Bronchial smooth muscle cell (primary cell): ENCODE data around the gene C1S. TPM values are rescaled to one million over a fixed set of nuclear protein-coding genes. Genes with fewer than 3 reads are reported as not detected.

Experiments used
- total RNA-seq: library from RNA; depleted of rRNA; stranded (reverse); fragments of >200 nt; gene quantifications from 2 replicates; pipeline ENCODE4 v1.2.1, GENCODE V29; 2014

C1S gene
- total RNA-seq, result 378 and 815 TPM in 2 replicates

GRCh38 chr12:7060353-7060954, at the start of gene C1S:
Gene C1S, plus strand, starts transcription at chr12:7060718. Its CDS starts 1,195 bp downstream, at chr12:7061913.

DNA sequence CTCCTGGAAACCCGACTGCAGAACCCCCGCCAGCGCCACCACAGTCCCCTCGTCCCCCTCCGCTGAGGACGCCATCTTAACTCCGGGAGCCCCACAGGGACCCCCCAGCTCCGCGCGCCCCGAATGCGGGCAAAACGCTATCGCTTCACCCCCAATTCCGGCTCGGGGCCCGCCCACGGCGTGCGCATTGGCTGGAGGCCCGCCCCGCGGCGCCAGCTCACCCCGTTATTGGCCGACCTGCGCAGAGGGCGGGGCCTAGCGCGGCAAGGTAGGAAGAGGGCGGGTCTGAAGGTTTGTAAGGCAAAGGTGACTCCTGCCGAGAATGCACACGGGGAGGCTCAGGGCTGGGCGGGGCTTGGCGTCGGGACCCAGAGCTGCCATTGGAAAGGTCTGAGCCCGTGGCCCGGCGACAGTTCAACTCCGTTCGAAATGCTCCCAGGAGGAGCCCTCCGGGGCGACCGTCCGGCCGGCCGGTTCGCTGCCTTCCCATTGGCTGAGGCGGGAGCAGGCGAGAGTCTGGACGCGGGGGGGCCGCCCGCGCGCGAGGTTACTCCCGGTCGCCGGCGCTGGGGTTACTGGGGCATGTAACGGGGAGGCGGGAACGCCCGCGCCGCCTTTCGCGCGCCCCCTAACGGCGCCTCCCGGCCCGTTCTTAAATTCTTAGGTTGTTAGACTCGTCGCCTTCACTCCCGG, 42.0 kb upstream of the C1S start, which contains the start of gene LPCAT3:
Gene LPCAT3, minus strand, starts transcription at position 127 of the 693 bp plus-strand sequence. Its CDS starts 52 bp downstream, at position 75.

DNA sequence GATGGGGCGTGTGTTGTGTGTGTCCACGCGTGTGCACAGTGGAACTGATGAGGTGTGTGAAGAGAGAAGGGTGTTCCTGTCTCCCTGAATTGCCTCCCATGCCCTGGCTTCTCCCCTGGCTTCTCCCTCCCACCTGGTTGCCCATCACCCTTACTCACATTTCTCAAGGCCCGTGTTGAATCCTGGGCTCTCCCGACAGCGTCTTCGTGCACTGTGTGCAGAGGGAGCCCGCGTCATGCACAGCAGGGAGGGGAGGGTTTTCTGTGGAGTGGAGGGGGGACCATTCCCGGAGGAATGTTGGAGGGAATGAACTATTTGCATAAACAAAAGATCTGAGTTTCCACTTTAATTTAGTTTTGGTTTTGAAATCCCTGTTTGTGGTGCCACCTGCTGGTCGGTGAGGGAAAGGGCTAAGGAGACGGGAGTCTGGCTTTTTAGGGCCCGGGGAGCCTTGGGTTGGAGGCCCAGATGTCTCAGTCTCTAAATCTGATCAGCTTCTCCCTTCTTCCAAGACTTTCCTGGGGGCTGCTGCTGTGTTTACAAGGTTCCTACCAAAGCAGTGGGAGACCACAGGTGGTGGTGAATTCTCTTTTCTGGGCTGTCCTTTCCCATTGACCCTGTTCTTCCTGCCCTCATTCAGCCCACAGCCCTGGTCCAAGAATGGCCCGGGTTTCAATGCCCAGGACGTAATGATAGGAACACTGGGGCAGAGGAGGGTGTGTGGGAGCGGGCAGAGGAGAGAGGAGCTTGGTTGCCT, 31.9 kb downstream of the C1S start, which contains the start of gene C1R:
Gene C1R, minus strand, starts transcription at position 217 of the 757 bp plus-strand sequence. Its CDS starts 57 bp downstream, at position 160.

DNA sequence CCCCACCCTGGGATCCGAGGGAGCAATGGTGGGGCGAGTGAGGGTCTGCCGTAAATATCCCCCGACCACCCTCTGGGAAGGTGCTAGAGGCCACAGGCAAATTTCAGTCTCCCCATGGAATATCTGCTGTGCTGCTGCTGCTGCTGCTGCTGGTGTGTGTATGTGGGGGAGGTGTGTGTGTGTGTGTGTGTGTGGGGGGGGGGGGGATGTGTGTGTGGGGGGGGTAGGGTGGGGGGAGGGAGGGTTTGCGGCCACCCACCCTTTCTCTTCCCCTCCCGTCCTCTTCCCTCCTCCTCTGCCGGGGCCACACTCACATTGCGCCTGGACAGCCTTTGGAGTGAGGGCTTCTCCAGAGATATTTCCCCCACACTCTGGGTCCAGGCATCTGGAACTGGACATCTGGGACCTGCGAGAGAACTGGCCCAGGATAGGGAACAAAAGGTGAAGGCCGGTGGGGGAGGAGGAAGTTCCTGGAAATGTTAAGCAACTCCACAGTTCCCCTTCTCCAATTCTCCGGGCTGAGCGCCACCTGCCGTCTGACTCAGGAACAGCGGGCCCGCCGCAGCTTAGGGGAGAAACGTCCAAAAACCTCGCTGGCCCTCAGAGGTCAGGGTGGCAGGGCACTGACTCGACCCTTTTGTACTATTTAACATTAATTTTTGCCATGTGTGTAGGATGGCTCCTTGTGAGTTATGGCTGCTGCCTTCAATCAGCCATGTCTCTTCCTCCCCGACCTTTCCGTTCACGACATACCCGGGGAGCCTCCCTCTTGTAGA, 48.5 kb downstream of the C1S start, which contains the start of gene C1RL:
Gene C1RL, minus strand, starts transcription at position 419 of the 776 bp plus-strand sequence. Its CDS starts 34 bp downstream, at position 385.

Other genes with a start within 250 kb of the C1S start
- 5.1 and 5.8 TPM in 2 replicates for gene GPR162, start 238.9 kb upstream of the C1S start, total RNA-seq
- 72.0 and 114 TPM in 2 replicates for gene P3H3, start 232.3 kb upstream of the C1S start, total RNA-seq
- 1.3 and 2.0 TPM in 2 replicates for gene GNB3, start 219.8 kb upstream of the C1S start, total RNA-seq
- 1.2 and 3.0 TPM in 2 replicates for gene CDCA3, start 209.4 kb upstream of the C1S start, total RNA-seq
- gene USP5, start 208.6 kb upstream of the C1S start, total RNA-seq, result 77.2 and 79.0 TPM in 2 replicates
- 512 and 968 TPM in 2 replicates for gene TPI1, start 193.2 kb upstream of the C1S start, total RNA-seq
- 10.1 and 13.6 TPM in 2 replicates for gene SPSB2, start 187.4 kb upstream of the C1S start, total RNA-seq
- gene LRRC23, start 155.9 kb upstream of the C1S start, total RNA-seq, result 11.3 and 15.9 TPM in 2 replicates
- 18.4 and 19.9 TPM in 2 replicates for gene ENO2, start 146.1 kb upstream of the C1S start, total RNA-seq
- gene ATN1, start 132.8 kb upstream of the C1S start, total RNA-seq, result 8.2 and 11.0 TPM in 2 replicates
- not detected in 2 replicates for gene RNU7-1, start 116.9 kb upstream of the C1S start, total RNA-seq
- gene C12orf57, start 116.7 kb upstream of the C1S start, total RNA-seq, result 137 and 179 TPM in 2 replicates
- 0.09 and 0.79 TPM in 2 replicates for gene PTPN6, start 109.4 kb upstream of the C1S start, total RNA-seq
- gene PHB2, start 90.1 kb upstream of the C1S start, total RNA-seq, result 101 and 123 TPM in 2 replicates
- 21.1 and 25.8 TPM in 2 replicates for gene EMG1, start 89.8 kb upstream of the C1S start, total RNA-seq
- 10.2 and 12.8 TPM in 2 replicates for gene LPCAT3, start 42.2 kb upstream of the C1S start, total RNA-seq
- gene C1R, start 31.7 kb downstream of the C1S start, total RNA-seq, result 133 and 637 TPM in 2 replicates
- gene C1RL, start 48.5 kb downstream of the C1S start, total RNA-seq, result 40.6 and 44.0 TPM in 2 replicates
- 0.09 TPM in 1 of 2 replicates, not detected in the other for gene RBP5, start 68.2 kb downstream of the C1S start, total RNA-seq
- 16.2 and 17.8 TPM in 2 replicates for gene CLSTN3, start 69.7 kb downstream of the C1S start, total RNA-seq
- 24.9 and 34.3 TPM in 2 replicates for gene PEX5, start 129.0 kb downstream of the C1S start, total RNA-seq
- gene ACSM4, start 243.4 kb downstream of the C1S start, total RNA-seq, result not detected in 2 replicates